ENCODE results near the gene CNNM4.

GRCh38 chr2:96737831-96738230, 22.9 kb upstream of the CNNM4 start:
- TF ChIP-seq, protein P1, sequence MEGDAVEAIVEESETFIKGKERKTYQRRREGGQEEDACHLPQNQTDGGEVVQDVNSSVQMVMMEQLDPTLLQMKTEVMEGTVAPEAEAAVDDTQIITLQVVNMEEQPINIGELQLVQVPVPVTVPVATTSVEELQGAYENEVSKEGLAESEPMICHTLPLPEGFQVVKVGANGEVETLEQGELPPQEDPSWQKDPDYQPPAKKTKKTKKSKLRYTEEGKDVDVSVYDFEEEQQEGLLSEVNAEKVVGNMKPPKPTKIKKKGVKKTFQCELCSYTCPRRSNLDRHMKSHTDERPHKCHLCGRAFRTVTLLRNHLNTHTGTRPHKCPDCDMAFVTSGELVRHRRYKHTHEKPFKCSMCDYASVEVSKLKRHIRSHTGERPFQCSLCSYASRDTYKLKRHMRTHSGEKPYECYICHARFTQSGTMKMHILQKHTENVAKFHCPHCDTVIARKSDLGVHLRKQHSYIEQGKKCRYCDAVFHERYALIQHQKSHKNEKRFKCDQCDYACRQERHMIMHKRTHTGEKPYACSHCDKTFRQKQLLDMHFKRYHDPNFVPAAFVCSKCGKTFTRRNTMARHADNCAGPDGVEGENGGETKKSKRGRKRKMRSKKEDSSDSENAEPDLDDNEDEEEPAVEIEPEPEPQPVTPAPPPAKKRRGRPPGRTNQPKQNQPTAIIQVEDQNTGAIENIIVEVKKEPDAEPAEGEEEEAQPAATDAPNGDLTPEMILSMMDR (IDR thresholded peaks at IDR 0.05): no peak
- TF ChIP-seq POLR2A (IDR thresholded peaks at IDR 0.05) (no peak), POLR2AphosphoS5 (IDR thresholded peaks at IDR 0.05) (no peak), EP300 (IDR thresholded peaks at IDR 0.05) (no peak)

Data from sigmoid colon (tissue), 4 donors.